ENCODE results near the gene ZC3H12D. TPM values are rescaled to one million over a fixed set of nuclear protein-coding genes. Genes with fewer than 3 reads are reported as not detected.

ZC3H12D gene
- 0.14 TPM in 1 of 2 replicates, not detected in the other for total RNA-seq

DNA sequence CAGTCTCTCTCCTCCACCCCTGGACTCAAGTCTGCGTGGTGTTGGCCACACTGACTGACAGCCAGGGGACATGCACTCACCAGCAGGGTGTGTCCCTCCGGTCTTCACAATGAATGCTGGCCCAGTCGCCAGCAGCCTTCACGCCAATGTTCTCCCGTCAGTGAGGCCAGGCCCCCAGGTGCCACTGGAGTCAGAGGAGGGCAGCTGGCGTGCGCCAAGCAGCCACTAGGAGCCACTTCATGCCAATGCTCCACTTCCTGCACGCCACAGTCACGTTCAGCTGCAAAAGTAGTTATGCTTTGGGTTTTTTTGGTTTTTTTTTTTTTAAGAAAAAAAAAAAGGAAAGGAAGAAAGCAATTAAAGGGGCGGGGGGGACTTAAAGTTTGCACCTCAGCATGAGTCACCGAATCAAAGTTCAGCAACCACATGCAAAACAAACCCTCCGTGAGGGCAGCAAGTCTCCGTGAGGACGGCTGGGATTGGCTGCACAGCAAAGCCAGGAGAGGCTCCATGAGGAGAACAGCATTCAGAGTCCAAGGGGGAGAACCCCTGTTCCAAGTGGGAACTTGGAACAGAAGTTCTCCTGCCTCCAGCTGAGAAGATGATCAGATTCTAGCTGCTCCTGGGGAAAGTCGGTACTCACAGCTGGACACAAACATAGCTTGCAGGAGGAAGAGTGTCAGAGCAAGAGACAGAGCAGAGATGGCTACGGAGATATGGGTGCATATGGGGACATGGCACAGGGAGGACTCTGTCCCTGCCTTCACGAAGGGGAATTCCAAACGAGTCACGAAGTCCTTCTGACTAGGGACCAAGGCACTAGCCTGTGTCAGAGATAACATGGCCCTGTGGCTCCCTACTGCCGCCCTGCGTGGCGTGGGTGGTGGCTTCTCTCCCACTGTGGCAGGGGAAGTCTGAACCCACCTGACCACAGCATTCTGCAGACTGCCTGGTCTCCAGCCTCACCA is at the start of gene ZC3H12D:
TSS of gene ZC3H12D (minus strand) at position 282 of the 968 bp plus-strand sequence. CDS start 10,471 bp downstream, outside the sequence.

GRCh38 chr6:149400050-149400449 is 84.8 kb downstream of the ZC3H12D start, which contains the start of gene SUMO4:
TSS of gene SUMO4 (plus strand) at chr6:149400262. CDS start at chr6:149400392, 130 bp downstream.

Small RNAs within 50 kb of the gene (small RNA-seq; reads per million reads assigned to genes)
- 0.42 reads per million for gene RNU7-3P

Other genes starting within 250 kb of the ZC3H12D start
- 43.8 and 49.7 TPM in 2 replicates for gene TAB2, start 167.3 kb downstream of the ZC3H12D start, total RNA-seq
- 5.5 TPM in 2 replicates for gene SUMO4, start 84.8 kb downstream of the ZC3H12D start, total RNA-seq
- gene PPIL4, start 61.0 kb upstream of the ZC3H12D start, total RNA-seq, result 43.5 and 49.1 TPM in 2 replicates
- 55.4 and 59.3 TPM in 2 replicates for gene GINM1, start 81.4 kb upstream of the ZC3H12D start, total RNA-seq
- 29.5 and 30.6 TPM in 2 replicates for gene KATNA1, start 163.7 kb upstream of the ZC3H12D start, total RNA-seq
- gene LATS1, start 233.1 kb upstream of the ZC3H12D start, total RNA-seq, result 34.8 and 35.3 TPM in 2 replicates